ENCODE data around the gene FUT6.

GRCh38 chr19:5832527-5833216, 6.8 kb downstream of the FUT6 start:
- no peak for TF ChIP-seq CTCF (IDR thresholded peaks at IDR 0.05; ENCODE audit: low read depth, low read length)
- TF ChIP-seq POLR2A (IDR thresholded peaks at IDR 0.05; ENCODE audit: extremely low read depth, insufficient read length), result no peak
